Measurements from ENCODE around the gene DEF6. TPM values are rescaled to one million over a fixed set of nuclear protein-coding genes. Genes with fewer than 3 reads are reported as not detected.
A peak's percentile ranks its signal among the peaks of the same experiment; 100 is the strongest.
"Not testable (repeated sequence)": the region's sequence is repeated elsewhere in the genome, so short reads cannot be mapped to it uniquely, and the experiment has no call there.

The DEF6 gene
- total RNA-seq, 1 donor from 2014 or later = 0.17 TPM

- H3K9ac ChIP-seq = no peak overlapping the region
- DNase-seq (ENCODE audit: low spot score) = peak; percentile 72
- H4K20me1 ChIP-seq (ENCODE audit: low read depth) = no peaks in the 10 kb centered on the region
- no peaks in the 10 kb centered on the region for H3K36me3 ChIP-seq
- H3K4me1 ChIP-seq = no peaks in the 10 kb centered on the region
- no peak overlapping the region for H3K27ac ChIP-seq
- no peaks in the 10 kb centered on the region for H3K9me3 ChIP-seq (ENCODE audit: low read depth)
- no peak overlapping the region for H3K4me2 ChIP-seq
- no peak overlapping the region for H3K4me3 ChIP-seq
- Mint-ChIP-seq H3K4me3 (no peak overlapping the region), H3K4me1 (peaks cover 5% of the 10 kb centered on the region), H3K36me3 (no peaks in the 10 kb centered on the region), H3K27ac (no peak overlapping the region), H3K9me3 (peaks cover 5% of the 10 kb centered on the region), H3K27me3 (ENCODE audit: insufficient read depth, low read depth) (peaks cover 2% of the 10 kb centered on the region)
- H3K79me2 ChIP-seq (ENCODE audit: low read depth) = no peaks in the 10 kb centered on the region
- no peaks in the 10 kb centered on the region for H3F3A ChIP-seq (ENCODE audit: low read depth)
- H2AFZ ChIP-seq (replicated peaks) = peak overlapping the region; percentile 94
- TF ChIP-seq CTCF (IDR thresholded peaks at IDR 0.05) = peak; percentile 63
- no peak for TF ChIP-seq EZH2phosphoT487 (IDR thresholded peaks at IDR 0.05)
- H3K27me3 ChIP-seq = no peaks in the 10 kb centered on the region
These were observed 29.9 kb downstream of the DEF6 start for GRCh38 chr6:35327349-35328027.

GRCh38 chr6:35328108-35328723, 30.6 kb downstream of the DEF6 start:
- Mint-ChIP-seq H3K27ac (no peak overlapping the region), H3K36me3 (no peaks in the 10 kb centered on the region), H3K27me3 (ENCODE audit: insufficient read depth, low read depth) (peaks cover 2% of the 10 kb centered on the region), H3K4me1 (peaks cover 5% of the 10 kb centered on the region), H3K4me3 (no peak overlapping the region), H3K9me3 (peaks cover 5% of the 10 kb centered on the region)
- Histone ChIP-seq H3K27ac (no peak overlapping the region), H3K36me3 (no peaks in the 10 kb centered on the region), H3K9ac (no peak overlapping the region), H3K9me3 (ENCODE audit: low read depth) (no peaks in the 10 kb centered on the region), H3K79me2 (ENCODE audit: low read depth) (no peaks in the 10 kb centered on the region), H3K27me3 (no peaks in the 10 kb centered on the region), H4K20me1 (ENCODE audit: low read depth) (no peaks in the 10 kb centered on the region), H3F3A (ENCODE audit: low read depth) (no peaks in the 10 kb centered on the region), H2AFZ (replicated peaks) (no peak overlapping the region), H3K4me3 (no peak overlapping the region), H3K4me2 (no peak overlapping the region), H3K4me1 (no peaks in the 10 kb centered on the region)
- TF ChIP-seq EZH2 (IDR thresholded peaks at IDR 0.05) (no peak), CTCF (IDR thresholded peaks at IDR 0.05) (no peak), EZH2phosphoT487 (IDR thresholded peaks at IDR 0.05) (no peak)
- DNase-seq (ENCODE audit: low spot score) = no peak

- not testable (repeated sequence) for H3K9me3 Mint-ChIP-seq; H4K20me1 ChIP-seq (ENCODE audit: low read depth); H3K36me3 Mint-ChIP-seq; H3K79me2 ChIP-seq (ENCODE audit: low read depth); H3K4me2 ChIP-seq; H3K4me3 Mint-ChIP-seq; DNase-seq (ENCODE audit: low spot score); H2AFZ ChIP-seq (replicated peaks); H3K4me1 ChIP-seq; H3K36me3 ChIP-seq; H3K4me3 ChIP-seq; H3K27ac ChIP-seq; H3K9ac ChIP-seq; H3K27me3 Mint-ChIP-seq (ENCODE audit: insufficient read depth, low read depth); H3K9me3 ChIP-seq (ENCODE audit: low read depth); H3K27me3 ChIP-seq; H3K27ac Mint-ChIP-seq; H3K4me1 Mint-ChIP-seq; H3F3A ChIP-seq (ENCODE audit: low read depth)
These were observed 31.3 kb downstream of the DEF6 start for GRCh38 chr6:35328965-35329364.

- Mint-ChIP-seq H3K36me3 (no peaks in the 10 kb centered on the region), H3K4me1 (peaks cover 5% of the 10 kb centered on the region), H3K9me3 (peaks cover 9% of the 10 kb centered on the region), H3K27ac (no peak overlapping the region), H3K27me3 (ENCODE audit: insufficient read depth, low read depth) (peaks cover 8% of the 10 kb centered on the region), H3K4me3 (no peak overlapping the region)
- H3K27me3 ChIP-seq = peaks cover 7% of the 10 kb centered on the region
- H3K79me2 ChIP-seq (ENCODE audit: low read depth) = no peaks in the 10 kb centered on the region
- H3K36me3 ChIP-seq = no peaks in the 10 kb centered on the region
- H2AFZ ChIP-seq (replicated peaks) = no peak overlapping the region
- H3K27ac ChIP-seq = no peak overlapping the region
- no peak overlapping the region for H3K4me3 ChIP-seq
- no peak for TF ChIP-seq CTCF (IDR thresholded peaks at IDR 0.05)
- no peak for TF ChIP-seq EZH2phosphoT487 (IDR thresholded peaks at IDR 0.05)
- no peak for TF ChIP-seq EZH2 (IDR thresholded peaks at IDR 0.05)
- H3K9ac ChIP-seq = no peak overlapping the region
- no peak overlapping the region for H3K4me2 ChIP-seq
- H3K4me1 ChIP-seq = no peaks in the 10 kb centered on the region
- no peak for DNase-seq (ENCODE audit: low spot score)
- H4K20me1 ChIP-seq (ENCODE audit: low read depth) = no peaks in the 10 kb centered on the region
- no peaks in the 10 kb centered on the region for H3K9me3 ChIP-seq (ENCODE audit: low read depth)
- H3F3A ChIP-seq (ENCODE audit: low read depth) = no peaks in the 10 kb centered on the region
These were observed 33.0 kb downstream of the DEF6 start for GRCh38 chr6:35330541-35331119.

All from neural progenitor cell (in vitro differentiated cells).